Liver (tissue), 3 donors: ENCODE measurements around the gene PLXDC2.

Source experiments
- ATF3 ChIP-seq: IDR thresholded peaks from 2 replicates; pipeline ENCODE4 v1.6.1; 2016; ENCODE audit warnings: antibody characterized with exemption
- EGR1 ChIP-seq, 2 donors: IDR thresholded peaks; 2 replicates each; pipeline ENCODE4 v1.6.1; 2016 to 2018; ENCODE audit warnings: antibody characterized with exemption in 2 of 2, low read depth in 2 of 2
- FOXA1 ChIP-seq: IDR thresholded peaks from 2 replicates; pipeline ENCODE4 v1.6.1; 2016; ENCODE audit warnings: antibody characterized with exemption
- HNF4A ChIP-seq, 2 donors: conservative IDR thresholded peaks; 2 replicates each; pipeline ENCODE4 v1.6.1; 2016; ENCODE audit warnings: antibody characterized with exemption in 2 of 2, mild to moderate bottlenecking in 2 of 2
- HNF4G ChIP-seq: IDR thresholded peaks from 2 replicates; pipeline ENCODE4 v1.6.1; 2016; ENCODE audit warnings: antibody characterized with exemption
- SP1 ChIP-seq: IDR thresholded peaks from 2 replicates; pipeline ENCODE4 v1.6.1; 2018; ENCODE audit warnings: antibody characterized with exemption, mild to moderate bottlenecking
- TAF1 ChIP-seq: conservative IDR thresholded peaks from 2 replicates; pipeline ENCODE4 v1.6.1; 2016; ENCODE audit warnings: antibody characterized with exemption, mild to moderate bottlenecking
- TF ChIP-seq, protein P1 (sequence below): fragments of 150-350 bp; IDR thresholded peaks from 2 replicates; pipeline ENCODE4 v1.5.1; 2017; ENCODE audit warnings: improper control_type of control experiment, low read depth, low read length; ENCODE audit not compliant: missing input control
- TF ChIP-seq, protein P2 (sequence below): IDR thresholded peaks from 2 replicates; pipeline ENCODE4 v1.6.1; 2016; ENCODE audit warnings: antibody characterized with exemption
- TF ChIP-seq, protein P3 (sequence below): IDR thresholded peaks from 2 replicates; pipeline ENCODE4 v1.6.1; 2016; ENCODE audit warnings: antibody characterized with exemption, mild to moderate bottlenecking
- donor health status: healthy.
- donor health status: healthy.

DNA sequence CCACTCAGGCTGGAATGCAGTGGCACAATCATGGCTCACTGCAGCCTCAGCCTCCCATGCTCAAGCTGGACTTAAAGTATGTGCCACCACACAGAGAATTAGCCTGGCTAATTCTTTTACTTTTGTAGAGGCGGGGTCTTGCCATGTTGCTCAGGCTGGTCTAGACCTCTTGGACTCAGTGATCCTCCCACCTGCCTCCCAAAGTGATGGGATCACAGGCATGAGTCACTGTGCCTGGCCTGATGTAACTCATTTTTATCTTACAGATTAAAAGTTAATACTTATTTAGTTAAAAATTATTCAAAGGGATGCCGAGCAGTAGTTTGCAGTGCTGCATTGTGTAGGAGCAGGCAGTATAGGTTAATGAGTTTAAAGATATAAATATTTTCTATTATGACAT lies 12.6 kb upstream of the PLXDC2 start:
- TF ChIP-seq, protein P1, sequence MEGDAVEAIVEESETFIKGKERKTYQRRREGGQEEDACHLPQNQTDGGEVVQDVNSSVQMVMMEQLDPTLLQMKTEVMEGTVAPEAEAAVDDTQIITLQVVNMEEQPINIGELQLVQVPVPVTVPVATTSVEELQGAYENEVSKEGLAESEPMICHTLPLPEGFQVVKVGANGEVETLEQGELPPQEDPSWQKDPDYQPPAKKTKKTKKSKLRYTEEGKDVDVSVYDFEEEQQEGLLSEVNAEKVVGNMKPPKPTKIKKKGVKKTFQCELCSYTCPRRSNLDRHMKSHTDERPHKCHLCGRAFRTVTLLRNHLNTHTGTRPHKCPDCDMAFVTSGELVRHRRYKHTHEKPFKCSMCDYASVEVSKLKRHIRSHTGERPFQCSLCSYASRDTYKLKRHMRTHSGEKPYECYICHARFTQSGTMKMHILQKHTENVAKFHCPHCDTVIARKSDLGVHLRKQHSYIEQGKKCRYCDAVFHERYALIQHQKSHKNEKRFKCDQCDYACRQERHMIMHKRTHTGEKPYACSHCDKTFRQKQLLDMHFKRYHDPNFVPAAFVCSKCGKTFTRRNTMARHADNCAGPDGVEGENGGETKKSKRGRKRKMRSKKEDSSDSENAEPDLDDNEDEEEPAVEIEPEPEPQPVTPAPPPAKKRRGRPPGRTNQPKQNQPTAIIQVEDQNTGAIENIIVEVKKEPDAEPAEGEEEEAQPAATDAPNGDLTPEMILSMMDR = no peak
- TF ChIP-seq EGR1 (IDR thresholded peaks at IDR 0.05; ENCODE audit: low read depth in 2 of 2) = no peak
- TF ChIP-seq ATF3 = no peak
- TF ChIP-seq SP1 = no peak
- TF ChIP-seq, protein P2, sequence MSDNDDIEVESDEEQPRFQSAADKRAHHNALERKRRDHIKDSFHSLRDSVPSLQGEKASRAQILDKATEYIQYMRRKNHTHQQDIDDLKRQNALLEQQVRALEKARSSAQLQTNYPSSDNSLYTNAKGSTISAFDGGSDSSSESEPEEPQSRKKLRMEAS = no peak
- no peak for TF ChIP-seq TAF1
- TF ChIP-seq HNF4G = no peak
- no peak for TF ChIP-seq HNF4A (conservative IDR thresholded peaks at IDR 0.05)
- TF ChIP-seq, protein P3, sequence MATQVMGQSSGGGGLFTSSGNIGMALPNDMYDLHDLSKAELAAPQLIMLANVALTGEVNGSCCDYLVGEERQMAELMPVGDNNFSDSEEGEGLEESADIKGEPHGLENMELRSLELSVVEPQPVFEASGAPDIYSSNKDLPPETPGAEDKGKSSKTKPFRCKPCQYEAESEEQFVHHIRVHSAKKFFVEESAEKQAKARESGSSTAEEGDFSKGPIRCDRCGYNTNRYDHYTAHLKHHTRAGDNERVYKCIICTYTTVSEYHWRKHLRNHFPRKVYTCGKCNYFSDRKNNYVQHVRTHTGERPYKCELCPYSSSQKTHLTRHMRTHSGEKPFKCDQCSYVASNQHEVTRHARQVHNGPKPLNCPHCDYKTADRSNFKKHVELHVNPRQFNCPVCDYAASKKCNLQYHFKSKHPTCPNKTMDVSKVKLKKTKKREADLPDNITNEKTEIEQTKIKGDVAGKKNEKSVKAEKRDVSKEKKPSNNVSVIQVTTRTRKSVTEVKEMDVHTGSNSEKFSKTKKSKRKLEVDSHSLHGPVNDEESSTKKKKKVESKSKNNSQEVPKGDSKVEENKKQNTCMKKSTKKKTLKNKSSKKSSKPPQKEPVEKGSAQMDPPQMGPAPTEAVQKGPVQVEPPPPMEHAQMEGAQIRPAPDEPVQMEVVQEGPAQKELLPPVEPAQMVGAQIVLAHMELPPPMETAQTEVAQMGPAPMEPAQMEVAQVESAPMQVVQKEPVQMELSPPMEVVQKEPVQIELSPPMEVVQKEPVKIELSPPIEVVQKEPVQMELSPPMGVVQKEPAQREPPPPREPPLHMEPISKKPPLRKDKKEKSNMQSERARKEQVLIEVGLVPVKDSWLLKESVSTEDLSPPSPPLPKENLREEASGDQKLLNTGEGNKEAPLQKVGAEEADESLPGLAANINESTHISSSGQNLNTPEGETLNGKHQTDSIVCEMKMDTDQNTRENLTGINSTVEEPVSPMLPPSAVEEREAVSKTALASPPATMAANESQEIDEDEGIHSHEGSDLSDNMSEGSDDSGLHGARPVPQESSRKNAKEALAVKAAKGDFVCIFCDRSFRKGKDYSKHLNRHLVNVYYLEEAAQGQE = no peak
- no peak for TF ChIP-seq FOXA1
